ENCODE measurements around the gene PALMD.

PALMD gene

DNA sequence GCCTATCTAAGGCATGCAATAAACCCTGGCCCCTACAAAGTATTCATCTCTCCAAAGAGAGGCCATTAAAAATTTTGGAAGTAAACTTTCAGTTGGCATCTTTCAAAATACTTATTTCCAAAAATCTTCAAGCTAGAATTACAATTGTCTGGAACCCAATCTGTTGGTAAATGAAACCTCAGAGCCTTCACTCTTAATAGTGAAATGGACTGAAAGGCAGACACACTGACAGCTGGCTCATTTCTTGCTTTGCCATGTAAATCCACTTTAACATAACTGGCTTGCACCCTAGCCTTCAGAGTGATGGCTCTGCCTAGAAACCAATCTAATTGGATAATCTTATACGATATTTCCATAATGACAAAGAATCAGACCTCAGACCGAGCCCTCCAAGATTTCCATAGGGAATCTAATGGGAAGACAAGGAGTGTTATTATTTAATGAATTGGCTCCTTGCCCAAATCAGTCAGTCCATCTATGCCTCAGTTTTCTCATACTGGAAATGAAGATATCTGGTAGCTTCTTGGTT, 9.2 kb upstream of the PALMD start:
- Histone ChIP-seq H3K27me3 (replicated peaks) (no peaks in the 10 kb centered on the region), H3K36me3 (replicated peaks) (no peaks in the 10 kb centered on the region), H3K4me3 (ENCODE audit: low read depth, low read length) (no peak overlapping the region), H3K27ac (no peak overlapping the region)
- in situ Hi-C loops (cut with HindIII; ENCODE audit: low pct_ligation_motif_present, low sequenced_read_pairs) = no loop called here
- TF ChIP-seq, protein P1, sequence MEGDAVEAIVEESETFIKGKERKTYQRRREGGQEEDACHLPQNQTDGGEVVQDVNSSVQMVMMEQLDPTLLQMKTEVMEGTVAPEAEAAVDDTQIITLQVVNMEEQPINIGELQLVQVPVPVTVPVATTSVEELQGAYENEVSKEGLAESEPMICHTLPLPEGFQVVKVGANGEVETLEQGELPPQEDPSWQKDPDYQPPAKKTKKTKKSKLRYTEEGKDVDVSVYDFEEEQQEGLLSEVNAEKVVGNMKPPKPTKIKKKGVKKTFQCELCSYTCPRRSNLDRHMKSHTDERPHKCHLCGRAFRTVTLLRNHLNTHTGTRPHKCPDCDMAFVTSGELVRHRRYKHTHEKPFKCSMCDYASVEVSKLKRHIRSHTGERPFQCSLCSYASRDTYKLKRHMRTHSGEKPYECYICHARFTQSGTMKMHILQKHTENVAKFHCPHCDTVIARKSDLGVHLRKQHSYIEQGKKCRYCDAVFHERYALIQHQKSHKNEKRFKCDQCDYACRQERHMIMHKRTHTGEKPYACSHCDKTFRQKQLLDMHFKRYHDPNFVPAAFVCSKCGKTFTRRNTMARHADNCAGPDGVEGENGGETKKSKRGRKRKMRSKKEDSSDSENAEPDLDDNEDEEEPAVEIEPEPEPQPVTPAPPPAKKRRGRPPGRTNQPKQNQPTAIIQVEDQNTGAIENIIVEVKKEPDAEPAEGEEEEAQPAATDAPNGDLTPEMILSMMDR (IDR thresholded peaks at IDR 0.05; ENCODE audit: low read depth, low read length, missing control alignments) = no peak
- no peak for DNase-seq

DNA sequence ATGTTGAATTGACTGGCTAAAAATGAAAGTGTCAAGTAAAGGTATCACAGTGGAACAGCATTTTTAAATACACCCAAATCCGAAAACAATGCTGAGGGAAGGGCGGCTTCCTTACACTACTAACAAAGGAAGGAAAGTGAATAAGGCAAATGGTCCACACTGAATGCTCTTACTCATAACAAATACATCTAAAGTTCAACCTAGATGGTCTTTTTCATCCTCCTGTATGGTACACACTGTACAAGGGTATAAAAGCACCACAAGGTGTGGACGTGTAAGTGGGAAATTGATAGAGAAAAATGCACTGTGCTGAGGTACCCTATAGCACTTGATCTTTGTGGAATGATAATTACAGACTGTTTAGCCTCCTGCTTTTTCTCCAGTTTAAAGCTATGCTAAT, 7.1 kb upstream of the PALMD start:
- no peak overlapping the region for H3K4me3 ChIP-seq (ENCODE audit: low read depth, low read length)
- H3K36me3 ChIP-seq (replicated peaks) = no peaks in the 10 kb centered on the region
- no peak for DNase-seq
- no peak overlapping the region for H3K27ac ChIP-seq
- in situ Hi-C loops (cut with HindIII; ENCODE audit: low pct_ligation_motif_present, low sequenced_read_pairs) = no loop called here
- H3K27me3 ChIP-seq (replicated peaks) = no peaks in the 10 kb centered on the region
- TF ChIP-seq, protein P1 (IDR thresholded peaks at IDR 0.05; ENCODE audit: low read depth, low read length, missing control alignments) = no peak

DNA sequence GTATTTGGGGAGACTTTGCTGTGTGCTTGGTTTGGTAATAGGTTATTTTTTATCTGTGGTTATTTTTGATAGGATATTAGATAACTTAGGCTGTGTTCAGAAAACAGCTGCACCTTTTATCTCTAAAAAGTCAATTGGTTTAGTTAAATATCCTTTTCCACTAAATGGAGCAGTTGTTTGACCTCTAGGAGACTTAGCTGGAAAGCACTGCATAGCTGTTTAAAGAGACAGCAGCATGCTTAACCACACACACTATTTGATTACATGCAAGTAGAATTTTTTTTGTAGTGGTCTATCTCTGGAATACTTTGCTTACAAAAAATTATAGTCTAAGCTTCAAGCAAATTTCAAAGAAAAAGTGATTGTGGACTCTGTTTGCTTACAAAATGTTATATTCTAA, 6.5 kb upstream of the PALMD start:
- no peak overlapping the region for H3K4me3 ChIP-seq (ENCODE audit: low read depth, low read length)
- in situ Hi-C loops (cut with HindIII; ENCODE audit: low pct_ligation_motif_present, low sequenced_read_pairs) = no loop called here
- H3K27ac ChIP-seq = no peak overlapping the region
- H3K36me3 ChIP-seq (replicated peaks) = no peaks in the 10 kb centered on the region
- TF ChIP-seq, protein P1 (IDR thresholded peaks at IDR 0.05; ENCODE audit: low read depth, low read length, missing control alignments) = no peak
- DNase-seq = no peak
- no peaks in the 10 kb centered on the region for H3K27me3 ChIP-seq (replicated peaks)

DNA sequence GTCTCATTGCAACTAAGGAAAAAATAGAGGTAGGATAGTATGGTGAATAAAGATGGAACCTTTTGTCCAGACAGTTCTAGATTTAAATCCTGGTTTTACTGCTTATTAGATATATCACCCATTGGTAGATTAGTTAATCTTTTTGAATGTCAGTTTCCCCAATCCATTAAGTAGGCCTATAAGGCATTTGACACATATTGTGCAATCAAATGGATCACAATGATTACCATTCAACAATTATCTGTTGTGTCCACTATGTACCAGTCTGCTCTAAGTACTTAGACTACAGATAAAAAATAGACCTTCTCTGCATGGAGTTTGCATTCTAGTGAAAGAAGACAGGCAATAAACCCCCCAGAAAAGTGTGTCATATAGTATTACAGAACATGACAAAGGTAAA, 6.0 kb upstream of the PALMD start:
- TF ChIP-seq, protein P1 (IDR thresholded peaks at IDR 0.05; ENCODE audit: low read depth, low read length, missing control alignments) = no peak
- Histone ChIP-seq H3K27me3 (replicated peaks) (no peaks in the 10 kb centered on the region), H3K4me3 (ENCODE audit: low read depth, low read length) (no peak overlapping the region), H3K36me3 (replicated peaks) (no peaks in the 10 kb centered on the region), H3K27ac (no peak overlapping the region)
- no peak for DNase-seq
- in situ Hi-C loops (cut with HindIII; ENCODE audit: low pct_ligation_motif_present, low sequenced_read_pairs) = no loop called here

DNA sequence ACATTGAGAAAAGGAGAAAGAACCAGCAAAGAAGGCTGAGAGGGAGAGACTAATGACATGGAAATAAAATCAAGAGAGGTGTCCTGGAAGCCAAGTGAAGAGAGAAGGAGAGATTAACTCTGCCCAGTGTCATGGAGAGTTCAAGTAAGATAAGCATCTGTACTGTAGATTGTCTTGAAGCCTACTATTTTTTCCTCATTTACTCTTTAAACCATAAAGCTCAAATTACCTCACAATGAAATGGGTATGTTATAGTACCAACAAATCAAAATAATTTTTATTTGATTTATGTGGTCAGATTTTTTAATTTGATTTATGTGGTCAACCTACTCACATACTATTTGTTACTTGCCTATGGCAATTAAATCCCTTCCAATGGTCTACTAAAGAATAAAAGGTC, 5.2 kb upstream of the PALMD start:
- in situ Hi-C loops (cut with HindIII; ENCODE audit: low pct_ligation_motif_present, low sequenced_read_pairs) = no loop called here
- TF ChIP-seq, protein P1 (IDR thresholded peaks at IDR 0.05; ENCODE audit: low read depth, low read length, missing control alignments) = no peak
- DNase-seq = no peak
- Histone ChIP-seq H3K27me3 (replicated peaks) (no peaks in the 10 kb centered on the region), H3K36me3 (replicated peaks) (no peaks in the 10 kb centered on the region), H3K27ac (no peak overlapping the region), H3K4me3 (ENCODE audit: low read depth, low read length) (no peak overlapping the region)

DNA sequence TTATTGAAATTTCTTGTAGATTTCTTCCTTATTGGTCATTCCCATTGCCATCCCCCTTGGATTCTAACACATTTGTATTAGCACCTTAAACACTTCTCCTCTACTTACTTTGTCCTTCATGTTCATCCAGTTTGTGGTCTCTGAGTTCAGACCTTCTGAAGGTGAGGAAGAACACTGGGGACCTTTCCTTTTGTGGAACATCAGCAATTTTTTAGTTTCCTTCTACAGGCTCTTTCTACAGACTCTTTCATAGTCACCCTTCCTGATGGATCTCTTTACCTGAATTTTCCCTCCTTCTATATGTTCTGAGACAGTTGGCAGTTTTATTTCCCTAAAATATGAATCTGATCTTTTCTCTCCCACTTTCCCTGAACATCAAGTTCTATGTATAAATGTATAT, 4.4 kb upstream of the PALMD start:
- Histone ChIP-seq H3K27ac (no peak overlapping the region), H3K36me3 (replicated peaks) (no peaks in the 10 kb centered on the region), H3K27me3 (replicated peaks) (no peaks in the 10 kb centered on the region), H3K4me3 (ENCODE audit: low read depth, low read length) (no peak overlapping the region)
- in situ Hi-C loops (cut with HindIII; ENCODE audit: low pct_ligation_motif_present, low sequenced_read_pairs) = no loop called here
- TF ChIP-seq, protein P1 (IDR thresholded peaks at IDR 0.05; ENCODE audit: low read depth, low read length, missing control alignments) = no peak
- DNase-seq = no peak
